ENCODE results near the gene CAPN2. TPM values are rescaled to one million over a fixed set of nuclear protein-coding genes. Genes with fewer than 3 reads are reported as not detected.
"Not testable (repeated sequence)": the region's sequence is repeated elsewhere in the genome, so short reads cannot be mapped to it uniquely, and the experiment has no call there.

CAPN2 gene
- total RNA-seq, 8 experiments from 2014 or later: 46.9 to 180 (median 88.0) TPM

- in situ Hi-C loops (cut with MboI; ENCODE audit: low pct_unique_long_range_greater_than_20kb in 2 of 9, low sequenced_read_pairs in 9 of 9, unreplicated experiment in 9 of 9): no loop called here
- Histone ChIP-seq H3K4me1 (replicated peaks in 1 of 2) (peaks cover 10 to 17% of the 10 kb centered on the region in 2 donors), H3K27ac (peak overlapping the region; percentile 36 to 60), H3K4me3 (no peak overlapping the region)
- peak; percentile 74 to 94 (median 93) for ATAC-seq (replicated peaks in 6 of 8)
- 0 to 55% (median 29%) methylated on average over 1 to 3 of the region's 9 CpGs; no CpG with 5 or more reads in 6 of the 10 experiments for WGBS, 10 experiments
Observed at GRCh38 chr1:223726380-223727001, 14.2 kb downstream of the CAPN2 start.

- Histone ChIP-seq H3K27ac (no peak overlapping the region), H3K4me1 (replicated peaks in 1 of 2) (peaks cover 10 to 20% of the 10 kb centered on the region in 2 donors), H3K4me3 (no peak overlapping the region)
- WGBS, 10 experiments: 44 to 100% (median 88%) methylated on average over 1 to 4 of the region's 4 CpGs; no CpG with 5 or more reads in 3 of the 10 experiments
- ATAC-seq (replicated peaks in 6 of 8): no peak
- in situ Hi-C loops (cut with MboI; ENCODE audit: low pct_unique_long_range_greater_than_20kb in 2 of 9, low sequenced_read_pairs in 9 of 9, unreplicated experiment in 9 of 9): no loop called here
Observed at GRCh38 chr1:223727541-223727940, 15.2 kb downstream of the CAPN2 start.

DNA sequence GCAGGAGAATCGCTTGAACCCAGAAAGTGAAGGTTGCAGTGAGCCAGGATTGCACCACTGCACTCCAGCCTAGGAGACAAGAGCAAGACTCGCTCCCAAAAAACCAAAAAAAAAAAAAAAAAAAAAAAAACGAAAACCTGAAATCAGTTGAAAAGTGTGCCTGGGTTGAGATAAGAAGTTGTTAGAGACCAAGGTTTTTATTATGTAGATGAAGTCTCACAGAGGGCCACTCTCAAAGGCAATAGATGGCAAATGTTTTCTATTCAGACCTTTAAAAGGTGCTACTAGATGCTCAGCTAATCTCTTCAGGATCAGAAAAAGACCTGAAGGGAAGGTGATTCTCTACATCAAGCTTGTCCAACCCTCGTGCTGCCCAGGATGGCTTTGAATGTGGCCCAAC lies 17.6 kb downstream of the CAPN2 start:
- peaks cover 14 to 34% of the 10 kb centered on the region in 2 donors for H3K4me1 ChIP-seq (replicated peaks in 1 of 2)
- in situ Hi-C loops (cut with MboI; ENCODE audit: low pct_unique_long_range_greater_than_20kb in 2 of 9, low sequenced_read_pairs in 9 of 9, unreplicated experiment in 9 of 9): no loop called here
- 37 to 97% (median 59%) methylated on average over 1 to 3 of the region's 4 CpGs for WGBS, 10 experiments

GRCh38 chr1:223730479-223731132 lies 18.3 kb downstream of the CAPN2 start:
- 37 to 94% (median 77%) methylated on average over 2 to 4 of the region's 4 CpGs; no CpG with 5 or more reads in 3 of the 10 experiments for WGBS, 10 experiments
- ATAC-seq (replicated peaks in 6 of 8): no peak
- in situ Hi-C loops (cut with MboI; ENCODE audit: low pct_unique_long_range_greater_than_20kb in 2 of 9, low sequenced_read_pairs in 9 of 9, unreplicated experiment in 9 of 9): no loop called here
- Histone ChIP-seq H3K4me3 (no peak overlapping the region), H3K4me1 (replicated peaks in 1 of 2) (peaks cover 14 to 34% of the 10 kb centered on the region in 2 donors), H3K27ac (no peak overlapping the region)

More for the DNA sequence above, 17.6 kb downstream of the CAPN2 start:
- no peak for ATAC-seq (replicated peaks in 6 of 8)
- H3K4me3 ChIP-seq: no peak overlapping the region
- H3K27ac ChIP-seq: no peak overlapping the region

GRCh38 chr1:223731133-223731770 lies 18.9 kb downstream of the CAPN2 start:
- WGBS, 10 experiments: 15 to 100% (median 93%) methylated on average over 1 to 5 of the region's 13 CpGs; no CpG with 5 or more reads in 5 of the 10 experiments
- Histone ChIP-seq H3K27ac (no peak overlapping the region), H3K4me3 (no peak overlapping the region), H3K4me1 (replicated peaks in 1 of 2) (peaks cover 8 to 28% of the 10 kb centered on the region in 2 donors)
- in situ Hi-C loops (cut with MboI; ENCODE audit: low pct_unique_long_range_greater_than_20kb in 2 of 9, low sequenced_read_pairs in 9 of 9, unreplicated experiment in 9 of 9): no loop called here
- ATAC-seq (replicated peaks in 6 of 8): peak in 2 of 8 experiments; percentile 4 to 11

DNA sequence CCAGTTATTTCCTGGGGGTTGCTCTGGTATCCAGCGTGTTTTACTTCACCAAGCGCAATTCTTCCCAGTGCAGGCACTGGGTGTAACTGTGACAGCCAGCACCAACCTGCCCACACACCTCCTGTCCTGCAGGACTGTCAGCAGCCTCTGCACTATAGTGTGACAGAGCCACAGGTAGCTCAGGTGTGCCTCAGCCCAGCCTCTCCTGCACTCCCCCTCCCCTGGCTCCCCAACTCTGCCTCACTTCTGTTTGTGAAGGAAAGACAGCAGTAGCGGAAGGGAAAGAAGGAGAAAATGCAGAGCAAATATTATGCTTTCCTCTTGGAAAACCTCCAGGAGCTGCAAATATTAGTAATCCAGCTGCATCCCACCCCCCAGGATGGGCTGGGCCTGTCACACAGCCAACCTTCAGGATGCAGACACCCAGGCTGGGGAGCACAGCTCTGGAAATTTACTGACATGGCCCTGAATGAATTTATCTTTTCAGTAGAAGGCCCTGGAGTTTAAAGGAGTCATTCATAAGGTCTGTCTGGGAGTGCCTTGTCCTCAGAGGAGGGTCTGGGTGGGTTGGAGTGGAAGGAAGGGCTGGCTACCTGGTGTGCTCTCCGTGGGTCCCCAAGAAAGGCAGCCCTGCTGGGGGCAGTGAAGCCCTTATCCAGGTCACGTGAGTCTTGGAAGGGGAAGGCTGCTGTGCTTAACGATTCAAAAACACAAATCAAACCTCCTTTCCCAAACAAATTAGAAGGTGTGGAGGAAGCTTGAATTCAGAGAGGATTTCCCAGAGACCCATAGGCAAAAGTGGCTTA lies 20.9 kb downstream of the CAPN2 start:
- ATAC-seq (replicated peaks in 6 of 8): peak in 3 of 8 experiments; percentile 12 to 23 (median 21)
- H3K4me3 ChIP-seq: no peak overlapping the region
- H3K4me1 ChIP-seq (replicated peaks in 1 of 2): peaks cover 4 to 20% of the 10 kb centered on the region in 2 donors
- no peak overlapping the region for H3K27ac ChIP-seq
- in situ Hi-C loops (cut with MboI; ENCODE audit: low pct_unique_long_range_greater_than_20kb in 2 of 9, low sequenced_read_pairs in 9 of 9, unreplicated experiment in 9 of 9): no loop called here
- WGBS, 10 experiments: 17 to 86% (median 55%) methylated on average over 1 to 4 of the region's 6 CpGs

DNA sequence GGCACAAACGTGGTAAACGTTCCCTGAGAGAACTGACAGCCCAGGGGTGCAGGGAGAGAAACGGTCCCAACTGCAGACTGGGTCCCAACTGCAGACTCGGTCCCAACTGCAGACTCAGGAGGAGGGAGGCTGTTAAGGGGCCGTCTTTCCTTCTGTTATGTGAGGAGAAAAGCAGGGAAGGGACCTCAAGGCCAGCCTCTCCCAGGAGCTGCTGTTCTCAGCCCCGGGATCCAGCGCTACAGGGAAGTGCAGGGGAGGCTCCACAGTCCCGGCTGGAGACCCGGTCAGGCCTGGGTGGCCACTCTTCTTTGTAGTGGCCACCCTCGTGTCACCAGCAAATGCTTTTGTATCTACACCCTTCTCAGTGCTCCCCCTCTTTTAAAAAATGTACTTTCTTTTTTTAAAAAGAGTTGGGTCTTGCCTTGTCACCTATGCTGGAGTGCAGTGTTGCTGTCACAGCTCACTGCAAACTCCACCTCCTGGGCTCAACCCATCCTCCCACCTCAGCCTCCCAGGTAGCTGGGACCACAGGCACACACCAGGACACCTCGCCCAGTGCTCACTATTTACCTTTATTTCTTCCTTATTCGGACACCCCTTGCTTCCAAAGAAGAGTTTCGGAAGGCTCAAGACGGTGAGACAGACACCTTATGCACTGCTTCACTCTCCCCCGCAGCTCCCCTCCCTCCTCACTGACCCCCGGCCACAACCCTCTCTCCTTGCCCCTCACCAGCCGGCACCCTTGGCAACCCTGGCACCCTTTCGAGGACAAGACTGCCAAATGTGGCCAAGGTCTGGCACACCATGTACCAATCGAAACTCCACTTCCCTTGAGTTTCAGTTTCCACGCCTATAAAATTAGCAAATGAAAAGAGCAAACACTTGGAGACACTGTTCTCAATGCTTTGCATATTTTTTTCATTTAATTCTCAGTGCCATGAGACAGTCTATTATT lies 21.8 kb downstream of the CAPN2 start:
- in situ Hi-C loops (cut with MboI; ENCODE audit: low pct_unique_long_range_greater_than_20kb in 2 of 9, low sequenced_read_pairs in 9 of 9, unreplicated experiment in 9 of 9): no loop called here
- H3K4me1 ChIP-seq (replicated peaks in 1 of 2): peaks cover 4 to 24% of the 10 kb centered on the region in 2 donors
- H3K4me3 ChIP-seq: no peak overlapping the region
- ATAC-seq (replicated peaks in 6 of 8): peak in 1 of 8 experiments; percentile 8
- H3K27ac ChIP-seq: no peak overlapping the region
- 20 to 100% (median 60%) methylated on average over 1 to 12 of the region's 20 CpGs; no CpG with 5 or more reads in 1 of the 10 experiments for WGBS, 10 experiments

- 83 to 100% (median 98%) methylated on average over 1 to 5 of the region's 5 CpGs; no CpG with 5 or more reads in 4 of the 10 experiments for WGBS, 10 experiments
- in situ Hi-C loops (cut with MboI; ENCODE audit: low pct_unique_long_range_greater_than_20kb in 2 of 9, low sequenced_read_pairs in 9 of 9, unreplicated experiment in 9 of 9); H3K27ac ChIP-seq; ATAC-seq (replicated peaks in 6 of 8); H3K4me3 ChIP-seq: not testable (repeated sequence)
- H3K4me1 ChIP-seq (replicated peaks in 1 of 2): peaks cover 4 to 24% of the 10 kb centered on the region in 2 donors
Observed at GRCh38 chr1:223736638-223737037, 24.3 kb downstream of the CAPN2 start.

GRCh38 chr1:223737342-223737741 lies 25.0 kb downstream of the CAPN2 start:
- H3K4me3 ChIP-seq: no peak overlapping the region
- WGBS, 10 experiments: 40 to 67% (median 53%) methylated on average over 1 to 7 of the region's 7 CpGs; no CpG with 5 or more reads in 4 of the 10 experiments
- in situ Hi-C loops (cut with MboI; ENCODE audit: low pct_unique_long_range_greater_than_20kb in 2 of 9, low sequenced_read_pairs in 9 of 9, unreplicated experiment in 9 of 9): no loop called here
- peak in 7 of 8 experiments; percentile 11 to 47 (median 36) for ATAC-seq (replicated peaks in 6 of 8)
- H3K27ac ChIP-seq: no peak overlapping the region
- H3K4me1 ChIP-seq (replicated peaks in 1 of 2): peaks cover 4 to 23% of the 10 kb centered on the region in 2 donors

GRCh38 chr1:223738465-223739365 lies 26.4 kb downstream of the CAPN2 start:
- in situ Hi-C loops (cut with MboI; ENCODE audit: low pct_unique_long_range_greater_than_20kb in 2 of 9, low sequenced_read_pairs in 9 of 9, unreplicated experiment in 9 of 9): no loop called here
- 52 to 100% (median 80%) methylated on average over 1 to 13 of the region's 14 CpGs; no CpG with 5 or more reads in 1 of the 10 experiments for WGBS, 10 experiments
- Histone ChIP-seq H3K4me3 (no peak overlapping the region), H3K27ac (no peak overlapping the region), H3K4me1 (replicated peaks in 1 of 2) (peaks cover 1 to 13% of the 10 kb centered on the region in 2 donors)
- ATAC-seq (replicated peaks in 6 of 8): peak in 7 of 8 experiments; percentile 17 to 89 (median 81)

All from motor neuron (in vitro differentiated cells).